ENCODE data around the gene PRPH.

The PRPH gene

GRCh38 chr12:49287876-49288275, 7.1 kb upstream of the PRPH start:
- Histone ChIP-seq H3K4me3 (IDR thresholded peaks at IDR 0.05; ENCODE audit: insufficient read depth, low read depth, low read length) (no peak overlapping the region), H3K27me3 (ENCODE audit: insufficient read depth, low read depth) (peaks cover 17% of the 10 kb centered on the region; the same call in 1 of the 2 replicates), H2AFZ (ENCODE audit: low read depth) (no peak overlapping the region), H3K79me2 (ENCODE audit: insufficient read depth, low read depth) (no peaks in the 10 kb centered on the region), H3K4me2 (no peak overlapping the region), H3K27ac (no peak overlapping the region), H3K4me1 (ENCODE audit: low read depth, poor library complexity, severe bottlenecking) (no peaks in the 10 kb centered on the region), H3K36me3 (ENCODE audit: insufficient read depth) (no peaks in the 10 kb centered on the region), H3K9ac (no peak overlapping the region), H4K20me1 (ENCODE audit: insufficient read depth) (no peaks in the 10 kb centered on the region)
- TF ChIP-seq, protein P1, sequence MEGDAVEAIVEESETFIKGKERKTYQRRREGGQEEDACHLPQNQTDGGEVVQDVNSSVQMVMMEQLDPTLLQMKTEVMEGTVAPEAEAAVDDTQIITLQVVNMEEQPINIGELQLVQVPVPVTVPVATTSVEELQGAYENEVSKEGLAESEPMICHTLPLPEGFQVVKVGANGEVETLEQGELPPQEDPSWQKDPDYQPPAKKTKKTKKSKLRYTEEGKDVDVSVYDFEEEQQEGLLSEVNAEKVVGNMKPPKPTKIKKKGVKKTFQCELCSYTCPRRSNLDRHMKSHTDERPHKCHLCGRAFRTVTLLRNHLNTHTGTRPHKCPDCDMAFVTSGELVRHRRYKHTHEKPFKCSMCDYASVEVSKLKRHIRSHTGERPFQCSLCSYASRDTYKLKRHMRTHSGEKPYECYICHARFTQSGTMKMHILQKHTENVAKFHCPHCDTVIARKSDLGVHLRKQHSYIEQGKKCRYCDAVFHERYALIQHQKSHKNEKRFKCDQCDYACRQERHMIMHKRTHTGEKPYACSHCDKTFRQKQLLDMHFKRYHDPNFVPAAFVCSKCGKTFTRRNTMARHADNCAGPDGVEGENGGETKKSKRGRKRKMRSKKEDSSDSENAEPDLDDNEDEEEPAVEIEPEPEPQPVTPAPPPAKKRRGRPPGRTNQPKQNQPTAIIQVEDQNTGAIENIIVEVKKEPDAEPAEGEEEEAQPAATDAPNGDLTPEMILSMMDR (conservative IDR thresholded peaks at IDR 0.05; ENCODE audit: low read depth, low read length) = no peak

DNA sequence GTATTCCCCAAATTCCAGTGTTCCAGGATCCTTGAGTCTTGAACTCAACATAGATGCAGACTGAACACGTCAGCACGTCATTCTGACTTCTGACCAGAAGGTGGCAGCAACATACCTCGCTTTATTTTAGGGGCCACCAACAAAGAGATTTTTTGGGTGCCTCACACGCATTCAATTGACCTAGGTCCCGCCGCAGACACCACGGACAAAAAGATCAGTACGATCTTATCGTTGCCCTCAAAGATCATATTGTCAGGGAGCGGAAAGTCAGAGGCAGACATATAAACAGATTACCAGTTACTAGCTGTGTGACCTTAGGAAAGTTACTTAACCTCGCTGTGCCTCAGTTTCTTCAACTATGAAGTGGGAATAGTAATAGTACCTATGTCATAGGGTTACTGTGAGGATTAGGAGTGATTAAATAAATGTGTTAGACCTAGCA, 6.5 kb upstream of the PRPH start:
- Histone ChIP-seq H3K79me2 (ENCODE audit: insufficient read depth, low read depth) (no peaks in the 10 kb centered on the region), H3K36me3 (ENCODE audit: insufficient read depth) (no peaks in the 10 kb centered on the region), H3K4me2 (no peak overlapping the region), H3K27me3 (ENCODE audit: insufficient read depth, low read depth) (peaks cover 19% of the 10 kb centered on the region), H4K20me1 (ENCODE audit: insufficient read depth) (no peaks in the 10 kb centered on the region), H3K4me3 (IDR thresholded peaks at IDR 0.05; ENCODE audit: insufficient read depth, low read depth, low read length) (no peak overlapping the region), H3K27ac (no peak overlapping the region), H3K4me1 (ENCODE audit: low read depth, poor library complexity, severe bottlenecking) (no peaks in the 10 kb centered on the region), H2AFZ (ENCODE audit: low read depth) (no peak overlapping the region), H3K9ac (no peak overlapping the region)
- TF ChIP-seq, protein P1 (conservative IDR thresholded peaks at IDR 0.05; ENCODE audit: low read depth, low read length) = peak; percentile 98

DNA sequence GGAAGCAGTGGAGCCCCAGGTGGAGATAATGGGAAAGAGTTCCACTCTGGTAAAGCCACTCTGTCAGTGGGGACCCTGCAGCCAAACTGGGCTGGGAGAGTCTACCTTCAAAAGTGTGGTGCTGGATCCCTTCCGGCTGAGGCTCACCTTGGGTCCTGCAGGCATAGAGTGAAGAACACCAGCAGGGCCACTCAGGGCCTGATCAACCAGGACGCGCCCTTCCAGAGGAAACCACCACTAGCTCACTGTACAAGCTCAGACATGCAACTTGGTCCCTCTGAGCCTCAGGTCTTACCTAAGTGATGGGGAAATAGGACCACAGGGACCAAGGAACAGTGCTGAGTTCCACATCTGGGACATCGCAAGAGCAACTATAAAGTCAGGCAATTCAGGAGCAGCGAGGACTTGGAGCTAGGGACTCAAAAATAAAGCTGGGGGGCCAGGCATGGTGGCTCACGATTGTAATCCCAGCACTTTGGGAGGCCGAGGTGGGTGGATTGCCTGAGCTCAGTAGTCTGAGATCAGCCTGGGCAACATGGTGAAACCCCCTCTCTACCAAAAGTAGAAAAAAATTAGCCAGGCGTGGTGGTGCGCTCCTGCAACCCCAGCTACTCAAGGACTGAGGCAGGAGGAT, 5.9 kb upstream of the PRPH start:
- TF ChIP-seq, protein P1 (conservative IDR thresholded peaks at IDR 0.05; ENCODE audit: low read depth, low read length) = no peak
- Histone ChIP-seq H3K4me2 (no peak overlapping the region), H2AFZ (ENCODE audit: low read depth) (no peak overlapping the region), H3K27ac (no peak overlapping the region), H3K4me1 (ENCODE audit: low read depth, poor library complexity, severe bottlenecking) (no peaks in the 10 kb centered on the region), H3K4me3 (IDR thresholded peaks at IDR 0.05; ENCODE audit: insufficient read depth, low read depth, low read length) (no peak overlapping the region), H3K9ac (no peak overlapping the region), H3K79me2 (ENCODE audit: insufficient read depth, low read depth) (no peaks in the 10 kb centered on the region), H4K20me1 (ENCODE audit: insufficient read depth) (no peaks in the 10 kb centered on the region), H3K27me3 (ENCODE audit: insufficient read depth, low read depth) (peaks cover 19% of the 10 kb centered on the region), H3K36me3 (ENCODE audit: insufficient read depth) (no peaks in the 10 kb centered on the region)

- Histone ChIP-seq H4K20me1 (ENCODE audit: insufficient read depth) (no peaks in the 10 kb centered on the region), H3K27me3 (ENCODE audit: insufficient read depth, low read depth) (peaks cover 7% of the 10 kb centered on the region), H3K4me2 (no peak overlapping the region), H2AFZ (ENCODE audit: low read depth) (no peak overlapping the region), H3K79me2 (ENCODE audit: insufficient read depth, low read depth) (no peaks in the 10 kb centered on the region), H3K9ac (no peak overlapping the region), H3K27ac (no peak overlapping the region), H3K4me3 (IDR thresholded peaks at IDR 0.05; ENCODE audit: insufficient read depth, low read depth, low read length) (no peak overlapping the region), H3K36me3 (ENCODE audit: insufficient read depth) (no peaks in the 10 kb centered on the region), H3K4me1 (ENCODE audit: low read depth, poor library complexity, severe bottlenecking) (peaks cover 13% of the 10 kb centered on the region)
- TF ChIP-seq, protein P1 (conservative IDR thresholded peaks at IDR 0.05; ENCODE audit: low read depth, low read length) = no peak
Measured at GRCh38 chr12:49292729-49293055, 2.3 kb upstream of the PRPH start.
